Naive B cell (primary cell): ENCODE data around the gene SPG11. TPM values are rescaled to one million over a fixed set of nuclear protein-coding genes. Genes with fewer than 3 reads are reported as not detected.
"Not testable (repeated sequence)": the region's sequence is repeated elsewhere in the genome, so short reads cannot be mapped to it uniquely, and the experiment has no call there.

Source experiments
- ATAC-seq, 2 donors: fragments of 150-1000 bp; cut with Tn5 transposase; 2 replicates each; pipeline ENCODE4 v1.10.0; 2021; ENCODE audit warnings: low read depth in 2 of 2, mild to moderate bottlenecking in 2 of 2, moderate library complexity in 2 of 2
- DNase-seq: peaks from one replicate; pipeline ENCODE4 v3.0.0; 2022
- H3K27ac Mint-ChIP-seq, 6 donors: one replicate each; pipeline ENCODE4 v1.8.0; 2020 to 2022; ENCODE audit warnings: mild to moderate bottlenecking in 6 of 6, mixed read lengths in 6 of 6, moderate library complexity in 5 of 6, inconsistent platforms in 2 of 6
- H3K27me3 Mint-ChIP-seq, 3 donors: one replicate each; pipeline ENCODE4 v1.8.0; 2021 to 2022; ENCODE audit warnings: mixed read lengths in 3 of 3, mild to moderate bottlenecking in 1 of 3
- H3K36me3 Mint-ChIP-seq, 2 donors: one replicate each; pipeline ENCODE4 v1.8.0; 2020 to 2022; ENCODE audit warnings: mixed read lengths in 2 of 2, inconsistent platforms in 1 of 2, mild to moderate bottlenecking in 1 of 2
- H3K4me1 Mint-ChIP-seq, 3 donors: one replicate each; pipeline ENCODE4 v1.8.0; 2020 to 2022; ENCODE audit warnings: mixed read lengths in 3 of 3, inconsistent platforms in 1 of 3, mild to moderate bottlenecking in 1 of 3, moderate library complexity in 1 of 3
- H3K4me3 Mint-ChIP-seq, 8 donors: one replicate each; pipeline ENCODE4 v1.8.0; 2020 to 2022; ENCODE audit warnings: mild to moderate bottlenecking in 8 of 8, mixed read lengths in 8 of 8, moderate library complexity in 8 of 8, inconsistent platforms in 2 of 8
- H3K9me3 Mint-ChIP-seq, 7 donors: one replicate each; pipeline ENCODE4 v1.8.0; 2020 to 2022; ENCODE audit warnings: mixed read lengths in 7 of 7, mild to moderate bottlenecking in 5 of 7, inconsistent platforms in 2 of 7, moderate library complexity in 1 of 7
- polyA plus RNA-seq, 6 donors: library from polyadenylated mRNA; unstranded; fragments of 300-500 nt; fragmentation: Illumina TruSeq; gene quantifications; one replicate each; pipeline ENCODE4 v1.2.3, GENCODE V29; 2021; ENCODE audit warnings: low read depth in 6 of 6

Gene SPG11
- polyA plus RNA-seq, 6 donors from 2014 or later = 19.7 to 70.0 (median 53.0) TPM

- no peak overlapping the region for H3K27ac Mint-ChIP-seq
- no peak overlapping the region for H3K4me3 Mint-ChIP-seq
- H3K4me1 Mint-ChIP-seq = peaks cover 16 to 30% (median 17%) of the 10 kb centered on the region in 3 donors
- H3K36me3 Mint-ChIP-seq = peaks cover 0 to 5% of the 10 kb centered on the region in 2 donors
- no peak for ATAC-seq
- no peak for DNase-seq
- H3K27me3 Mint-ChIP-seq = no peaks in the 10 kb centered on the region
- H3K9me3 Mint-ChIP-seq = peaks cover 0 to 10% (median 3%) of the 10 kb centered on the region in 7 donors
Observed at GRCh38 chr15:44698641-44699040, 35.2 kb upstream of the SPG11 start.

GRCh38 chr15:44697014-44697413 lies 33.6 kb upstream of the SPG11 start:
- H3K27ac Mint-ChIP-seq = peak overlapping the region in 2 of 6 donors; percentile 16 to 27
- H3K4me3 Mint-ChIP-seq = no peak overlapping the region
- H3K36me3 Mint-ChIP-seq = peaks cover 0 to 5% of the 10 kb centered on the region in 2 donors
- peaks cover 8 to 30% (median 17%) of the 10 kb centered on the region in 3 donors for H3K4me1 Mint-ChIP-seq
- DNase-seq (no peak), ATAC-seq (no peak)
- no peaks in the 10 kb centered on the region for H3K27me3 Mint-ChIP-seq
- peaks cover 0 to 6% (median 1%) of the 10 kb centered on the region in 7 donors for H3K9me3 Mint-ChIP-seq

GRCh38 chr15:44695294-44695693 lies 31.8 kb upstream of the SPG11 start:
- Mint-ChIP-seq H3K36me3 (no peaks in the 10 kb centered on the region), H3K4me3 (no peak overlapping the region), H3K9me3 (peaks cover 0 to 1% (median 0%) of the 10 kb centered on the region in 7 donors), H3K27me3 (no peaks in the 10 kb centered on the region), H3K4me1 (peaks cover 7 to 30% (median 15%) of the 10 kb centered on the region in 3 donors), H3K27ac (peak overlapping the region in 1 of 6 donors; percentile 8)
- DNase-seq (no peak), ATAC-seq (no peak)

- DNase-seq = no peak
- H3K27ac Mint-ChIP-seq = peak overlapping the region in 2 of 6 donors; percentile 49 to 85
Observed at GRCh38 chr15:44694416-44694815, 31.0 kb upstream of the SPG11 start.

GRCh38 chr15:44692659-44693058 lies 29.2 kb upstream of the SPG11 start:
- peaks cover 0 to 2% of the 10 kb centered on the region in 2 donors for H3K36me3 Mint-ChIP-seq
- peaks cover 0 to 14% (median 7%) of the 10 kb centered on the region in 7 donors for H3K9me3 Mint-ChIP-seq
- H3K4me3 Mint-ChIP-seq = peak overlapping the region in 1 of 8 donors; percentile 10
- no peaks in the 10 kb centered on the region for H3K27me3 Mint-ChIP-seq
- DNase-seq = no peak
- peak overlapping the region in 1 of 6 donors; percentile 71 for H3K27ac Mint-ChIP-seq
- ATAC-seq = no peak
- peaks cover 8 to 31% (median 15%) of the 10 kb centered on the region in 3 donors for H3K4me1 Mint-ChIP-seq

More at GRCh38 chr15:44694416-44694815, 31.0 kb upstream of the SPG11 start:
- no peaks in the 10 kb centered on the region for H3K36me3 Mint-ChIP-seq
- ATAC-seq = no peak
- no peak overlapping the region for H3K4me3 Mint-ChIP-seq
- H3K4me1 Mint-ChIP-seq = peaks cover 7 to 30% (median 16%) of the 10 kb centered on the region in 3 donors
- H3K9me3 Mint-ChIP-seq = peaks cover 0 to 2% (median under 1%) of the 10 kb centered on the region in 7 donors
- H3K27me3 Mint-ChIP-seq = no peaks in the 10 kb centered on the region

- H3K9me3 Mint-ChIP-seq = peaks cover 3 to 32% (median 14%) of the 10 kb centered on the region in 7 donors
- peaks cover 14 to 32% (median 32%) of the 10 kb centered on the region in 3 donors for H3K4me1 Mint-ChIP-seq
- H3K4me3 Mint-ChIP-seq = peak overlapping the region in 1 of 8 donors; percentile 21
- ATAC-seq, H3K27me3 Mint-ChIP-seq, DNase-seq: not testable (repeated sequence)
- peaks cover 13% of the 10 kb centered on the region in 2 donors for H3K36me3 Mint-ChIP-seq
- peak overlapping the region in 1 of 6 donors; percentile 67 for H3K27ac Mint-ChIP-seq
Observed at GRCh38 chr15:44690245-44690644, 26.8 kb upstream of the SPG11 start.

GRCh38 chr15:44689318-44689717 lies 25.9 kb upstream of the SPG11 start:
- Mint-ChIP-seq H3K27ac (peak overlapping the region in 1 of 6 donors; percentile 47), H3K4me1 (peaks cover 17 to 36% (median 31%) of the 10 kb centered on the region in 3 donors), H3K36me3 (peaks cover 16 to 17% of the 10 kb centered on the region in 2 donors), H3K9me3 (peaks cover 5 to 39% (median 19%) of the 10 kb centered on the region in 7 donors)
- not testable (repeated sequence) for H3K27me3 Mint-ChIP-seq, H3K4me3 Mint-ChIP-seq, ATAC-seq, DNase-seq

GRCh38 chr15:44682809-44683682 lies 19.6 kb upstream of the SPG11 start:
- H3K27me3 Mint-ChIP-seq = not testable (repeated sequence)
- DNase-seq (peak; percentile 72), ATAC-seq (peak; percentile 68 to 70)
- peak overlapping the region; percentile 89 to 94 (median 92) for H3K27ac Mint-ChIP-seq
- H3K36me3 Mint-ChIP-seq = peaks cover 25 to 34% of the 10 kb centered on the region in 2 donors
- H3K4me1 Mint-ChIP-seq = peaks cover 58 to 86% (median 73%) of the 10 kb centered on the region in 3 donors
- H3K9me3 Mint-ChIP-seq = peaks cover 11 to 47% (median 28%) of the 10 kb centered on the region in 7 donors
- peak overlapping the region; percentile 59 to 82 (median 76) for H3K4me3 Mint-ChIP-seq

GRCh38 chr15:44682211-44682610 lies 18.7 kb upstream of the SPG11 start:
- DNase-seq = no peak
- Mint-ChIP-seq H3K27me3 (no peaks in the 10 kb centered on the region), H3K27ac (peak overlapping the region in 5 of 6 donors; percentile 89 to 94 (median 92)), H3K9me3 (peaks cover 11 to 40% (median 28%) of the 10 kb centered on the region in 7 donors), H3K4me1 (peaks cover 56 to 87% (median 76%) of the 10 kb centered on the region in 3 donors), H3K4me3 (peak overlapping the region; percentile 36 to 82 (median 76)), H3K36me3 (peaks cover 20 to 34% of the 10 kb centered on the region in 2 donors)
- ATAC-seq = no peak

GRCh38 chr15:44676676-44677075 lies 13.2 kb upstream of the SPG11 start:
- H3K36me3 Mint-ChIP-seq = peaks cover 6 to 18% of the 10 kb centered on the region in 2 donors
- peaks cover 0 to 5% (median 0%) of the 10 kb centered on the region in 7 donors for H3K9me3 Mint-ChIP-seq
- H3K27ac Mint-ChIP-seq = peak overlapping the region; percentile 89 to 97 (median 92)
- no peaks in the 10 kb centered on the region for H3K27me3 Mint-ChIP-seq
- peak; percentile 26 for ATAC-seq
- DNase-seq = no peak
- H3K4me3 Mint-ChIP-seq = peak overlapping the region; percentile 66 to 83 (median 78)
- peaks cover 68 to 93% (median 77%) of the 10 kb centered on the region in 3 donors for H3K4me1 Mint-ChIP-seq

GRCh38 chr15:44675911-44676310 lies 12.4 kb upstream of the SPG11 start:
- peak overlapping the region; percentile 90 to 97 (median 94) for H3K27ac Mint-ChIP-seq
- DNase-seq = peak; percentile 36

GRCh38 chr15:44673639-44674038 lies 10.2 kb upstream of the SPG11 start:
- H3K4me1 Mint-ChIP-seq = peaks cover 61 to 99% (median 89%) of the 10 kb centered on the region in 3 donors
- DNase-seq = no peak
- no peak for ATAC-seq
- H3K4me3 Mint-ChIP-seq = peak overlapping the region in 3 of 8 donors; percentile 1 to 29 (median 12)
- peak overlapping the region in 5 of 6 donors; percentile 47 to 95 (median 77) for H3K27ac Mint-ChIP-seq
- peaks cover 0 to 4% (median 0%) of the 10 kb centered on the region in 7 donors for H3K9me3 Mint-ChIP-seq
- H3K36me3 Mint-ChIP-seq = peaks cover 0 to 5% of the 10 kb centered on the region in 2 donors
- H3K27me3 Mint-ChIP-seq = no peaks in the 10 kb centered on the region

More at GRCh38 chr15:44675911-44676310, 12.4 kb upstream of the SPG11 start:
- ATAC-seq = peak; percentile 77 to 78
- H3K4me1 Mint-ChIP-seq = peaks cover 64 to 94% (median 81%) of the 10 kb centered on the region in 3 donors
- no peaks in the 10 kb centered on the region for H3K27me3 Mint-ChIP-seq
- H3K9me3 Mint-ChIP-seq = peaks cover 0 to 5% (median 0%) of the 10 kb centered on the region in 7 donors
- peak overlapping the region; percentile 47 to 87 (median 75) for H3K4me3 Mint-ChIP-seq
- peaks cover 0 to 17% of the 10 kb centered on the region in 2 donors for H3K36me3 Mint-ChIP-seq
